HG03378 (cell line): ENCODE results near the gene ADAMTS17.

Experiments
- ATAC-seq: cut with Tn5 transposase; IDR thresholded peaks from one replicate; pipeline ENCODE4 v1.9.1; 2021; ENCODE audit warnings: mild to moderate bottlenecking, moderate library complexity; ENCODE audit not compliant: unreplicated experiment

ADAMTS17 gene

GRCh38 chr15:100175406-100176114 is 166.2 kb downstream of the ADAMTS17 start:
- ATAC-seq, result no peak

- no peak for ATAC-seq
Observed at GRCh38 chr15:100174904-100175275, 166.9 kb downstream of the ADAMTS17 start.

GRCh38 chr15:100174159-100174903 is 167.4 kb downstream of the ADAMTS17 start:
- ATAC-seq, result no peak

- no peak for ATAC-seq
Observed at GRCh38 chr15:100172356-100173024, 169.3 kb downstream of the ADAMTS17 start.

DNA sequence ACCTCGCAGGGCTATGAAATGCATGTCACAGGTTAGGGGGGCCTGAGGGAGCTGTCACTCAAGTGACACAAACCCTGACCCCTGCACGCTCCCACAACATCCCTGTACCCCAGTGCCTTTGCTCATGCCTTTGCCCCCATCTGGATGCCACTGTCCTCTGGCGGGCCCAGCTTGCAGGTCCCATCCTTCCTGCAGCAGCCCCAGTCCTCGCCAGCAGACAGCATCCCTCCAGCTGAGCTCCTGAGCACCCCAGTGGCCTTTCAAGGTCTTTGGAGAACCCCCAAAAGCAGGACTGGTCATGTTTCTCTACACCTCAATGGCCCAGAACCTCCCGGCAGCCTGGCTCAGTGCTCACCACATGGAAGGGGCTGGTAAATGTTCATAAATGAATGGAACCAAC is 170.4 kb downstream of the ADAMTS17 start:
- no peak for ATAC-seq

- ATAC-seq, result peak; percentile 86
Observed at GRCh38 chr15:100170291-100171210, 171.2 kb downstream of the ADAMTS17 start.

DNA sequence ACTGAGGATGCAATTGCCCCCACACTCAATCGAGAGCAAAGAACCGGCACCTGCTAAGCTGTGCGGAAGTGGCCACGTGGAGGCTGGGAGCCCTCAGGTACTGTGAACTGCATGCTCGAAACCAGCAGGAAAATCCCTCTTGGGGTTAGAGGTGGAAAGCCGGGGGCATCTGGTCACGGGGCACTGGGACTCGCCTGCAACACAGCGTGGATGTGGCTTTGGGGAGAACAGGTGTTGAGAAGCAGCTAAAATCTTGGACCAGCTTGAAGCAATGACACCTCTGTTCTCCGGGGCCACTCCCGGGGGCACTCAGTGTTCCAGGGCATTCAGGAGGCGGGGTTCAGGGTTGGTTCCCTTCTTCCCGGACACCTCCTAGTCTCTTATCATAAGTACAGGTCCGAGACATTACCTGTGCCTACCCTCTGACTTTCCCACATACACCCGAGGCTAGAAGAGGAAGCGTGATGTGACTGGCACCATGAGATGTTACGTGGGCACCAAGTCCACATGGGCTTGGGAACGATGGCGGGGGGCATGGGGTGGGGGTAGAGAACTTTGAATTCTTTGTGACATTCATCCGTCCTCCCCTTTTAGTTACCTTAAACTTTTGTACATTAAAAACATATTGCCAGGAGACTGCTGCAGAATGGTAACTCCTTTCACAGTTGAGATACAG is 172.0 kb downstream of the ADAMTS17 start:
- no peak for ATAC-seq

DNA sequence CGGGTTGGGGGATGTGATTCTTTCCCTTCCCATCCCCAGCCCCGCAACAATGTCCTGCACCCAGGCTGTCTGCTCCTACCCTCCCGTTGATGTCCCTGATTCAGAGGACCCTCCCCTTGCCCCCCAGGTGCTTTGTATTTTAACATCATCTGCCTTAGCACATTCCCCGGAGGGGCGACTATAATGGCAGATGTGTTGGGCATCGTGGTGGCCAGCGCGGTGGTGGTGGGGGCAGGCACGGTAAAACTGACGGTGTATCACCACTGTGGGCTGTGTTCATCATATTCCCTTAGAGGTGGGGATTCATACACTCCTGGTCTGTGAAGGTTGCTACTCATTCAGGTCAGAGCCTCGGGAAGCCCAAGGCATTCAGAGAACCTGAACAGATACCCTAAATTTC is 173.0 kb downstream of the ADAMTS17 start:
- ATAC-seq, result no peak

DNA sequence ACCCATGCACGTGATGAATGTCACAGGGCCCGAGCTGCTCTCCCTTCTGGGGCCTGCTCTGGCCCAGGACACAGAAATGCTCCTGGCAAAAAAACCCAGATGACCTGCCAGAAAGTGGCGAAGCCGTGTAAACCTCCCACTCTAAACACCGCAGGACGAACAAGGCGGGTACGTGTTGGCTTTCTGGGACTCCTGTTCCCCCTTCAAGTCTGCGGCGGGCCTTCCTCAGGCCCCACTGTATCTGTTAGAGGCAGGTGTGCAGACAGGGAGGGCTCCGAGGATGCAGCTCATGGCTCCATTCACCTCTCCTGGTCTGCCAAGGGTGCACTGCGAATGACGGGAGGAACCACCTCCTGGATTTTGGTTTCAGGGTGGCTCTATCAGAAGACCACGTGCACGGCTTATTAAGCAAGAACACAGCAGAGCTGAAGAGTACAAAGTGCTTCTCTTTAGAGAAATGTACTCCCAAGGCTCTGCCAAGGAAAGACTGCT is 173.8 kb downstream of the ADAMTS17 start:
- no peak for ATAC-seq

DNA sequence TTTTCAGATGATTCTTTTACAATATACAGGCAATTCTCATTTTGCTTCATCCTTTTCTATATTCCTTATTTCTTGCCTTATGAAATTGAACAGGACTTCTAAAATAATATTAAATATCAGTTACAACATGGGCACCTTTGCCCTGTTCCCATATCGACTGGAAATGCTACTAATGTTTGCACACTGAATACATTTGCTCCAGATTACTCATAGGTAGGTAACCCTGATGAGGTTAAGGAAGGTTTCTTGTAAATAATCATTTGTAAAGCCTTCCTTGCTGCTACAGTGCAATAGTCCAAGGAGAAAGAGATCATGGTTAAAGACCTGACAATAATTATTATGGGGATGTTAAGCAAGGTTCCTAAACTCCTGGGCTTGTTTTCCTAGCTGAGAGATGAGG is 175.5 kb downstream of the ADAMTS17 start:
- no peak for ATAC-seq

DNA sequence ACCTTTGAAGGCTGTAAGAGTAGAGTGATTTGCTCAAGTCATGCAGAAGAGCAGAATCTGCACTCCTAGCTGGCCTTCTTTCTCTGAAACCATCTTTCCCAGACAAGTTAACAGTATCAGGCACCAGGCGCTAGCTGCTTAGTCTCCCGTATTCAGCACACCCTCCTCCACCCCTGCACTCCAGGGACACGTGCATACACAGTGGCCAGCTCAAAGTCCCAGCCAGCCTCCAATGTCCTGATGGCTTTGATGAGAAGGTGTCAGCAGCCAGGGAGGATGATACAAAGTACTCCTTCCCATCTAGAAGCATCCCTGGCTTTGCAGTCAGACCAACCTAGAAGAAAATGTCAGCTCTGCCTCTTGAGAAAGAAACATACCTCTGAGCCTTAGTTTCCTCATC is 177.8 kb downstream of the ADAMTS17 start:
- no peak for ATAC-seq

DNA sequence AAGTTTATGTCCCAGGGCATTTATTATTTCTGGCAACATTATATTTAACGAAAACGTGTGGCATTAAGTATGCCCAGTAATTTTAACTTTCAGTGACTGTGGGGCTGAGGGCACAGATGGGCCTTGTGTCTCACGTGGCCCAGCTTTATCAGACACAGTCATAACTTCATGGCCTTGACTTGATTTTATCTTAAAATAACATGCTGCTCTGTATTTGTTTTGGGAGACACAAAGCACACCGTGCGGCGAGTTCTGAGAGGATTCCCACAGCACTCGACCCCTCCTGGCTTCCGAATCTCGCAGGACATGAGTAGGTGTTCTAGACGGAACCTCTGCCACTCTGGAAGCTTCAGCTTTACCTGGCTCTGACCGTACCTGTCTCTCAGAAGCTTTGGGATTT is 180.8 kb downstream of the ADAMTS17 start:
- ATAC-seq, result no peak

GRCh38 chr15:100159436-100159835 is 182.3 kb downstream of the ADAMTS17 start:
- ATAC-seq, result no peak

DNA sequence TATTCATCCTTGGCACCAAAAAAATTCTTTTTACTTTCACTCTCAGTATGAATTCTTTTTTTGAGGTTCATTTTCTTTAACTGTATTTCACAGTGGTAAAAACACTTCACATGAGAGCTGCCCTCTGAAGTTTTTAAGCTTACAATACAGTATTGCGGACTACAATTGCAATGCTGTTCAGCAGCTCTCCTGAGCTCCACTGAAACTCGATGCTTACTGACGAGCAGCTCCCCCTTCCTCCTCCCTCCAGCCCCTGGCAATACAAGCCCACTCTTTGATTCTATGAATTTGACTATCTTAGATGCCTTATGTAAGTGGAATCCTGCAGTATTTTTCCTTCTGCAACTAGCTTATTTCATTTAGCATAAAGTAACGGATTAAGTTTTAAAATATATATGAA is 183.4 kb downstream of the ADAMTS17 start:
- no peak for ATAC-seq

DNA sequence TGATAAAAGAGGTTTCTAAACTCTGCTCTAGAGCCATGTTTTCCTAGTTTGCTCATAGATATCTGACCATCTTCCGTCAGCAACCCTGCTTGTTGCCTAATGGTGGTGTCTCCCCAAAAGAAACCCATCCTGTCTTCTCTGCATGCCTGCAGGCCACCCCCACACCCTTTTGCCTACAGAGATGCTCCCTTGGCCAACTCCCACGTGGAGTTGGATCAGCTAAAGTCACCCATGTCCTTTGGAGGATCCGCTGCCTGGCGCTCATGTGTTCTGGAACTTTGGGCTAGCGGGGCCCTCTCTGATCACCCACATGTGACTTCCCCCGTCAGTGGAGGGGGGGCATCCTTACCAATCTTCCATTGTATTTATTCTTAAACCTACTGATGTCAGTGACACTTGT is 185.6 kb downstream of the ADAMTS17 start:
- ATAC-seq, result no peak

- ATAC-seq, result no peak
Observed at GRCh38 chr15:100154338-100154737, 187.4 kb downstream of the ADAMTS17 start.

- ATAC-seq, result no peak
Observed at GRCh38 chr15:100152463-100152862, 189.3 kb downstream of the ADAMTS17 start.

GRCh38 chr15:100150906-100151305 is 190.9 kb downstream of the ADAMTS17 start:
- no peak for ATAC-seq

DNA sequence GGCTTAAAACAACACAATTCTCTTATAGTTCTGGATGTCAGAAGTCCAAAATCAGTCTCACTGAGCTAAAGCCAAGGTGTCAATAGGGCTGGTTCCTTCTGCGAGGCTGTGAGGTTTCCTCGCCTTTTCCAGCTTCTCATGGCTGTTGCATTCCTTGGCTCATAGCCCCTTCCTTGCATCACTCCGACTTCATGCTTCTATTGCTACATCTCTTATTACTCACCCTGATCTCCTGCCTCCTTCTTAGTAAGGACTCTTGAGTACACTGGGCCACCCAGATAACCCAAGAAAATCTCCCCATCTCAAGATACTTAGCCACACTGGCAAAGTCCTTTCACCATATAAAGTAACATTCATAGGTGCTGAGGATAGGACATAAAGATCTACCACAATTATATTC is 193.9 kb downstream of the ADAMTS17 start:
- ATAC-seq, result no peak

GRCh38 chr15:100143378-100143777 is 198.4 kb downstream of the ADAMTS17 start:
- ATAC-seq, result no peak
